GM18519 (cell line): ENCODE measurements around the gene ABCB11.

Experiments
- ATAC-seq: cut with Tn5 transposase; IDR thresholded peaks from one replicate; pipeline ENCODE4 v1.9.1; 2021; ENCODE audit warnings: mild to moderate bottlenecking, moderate library complexity; ENCODE audit not compliant: unreplicated experiment, low FRiP score

ABCB11 gene

GRCh38 chr2:168981651-168982050, 49.5 kb downstream of the ABCB11 start:
- ATAC-seq, result no peak

DNA sequence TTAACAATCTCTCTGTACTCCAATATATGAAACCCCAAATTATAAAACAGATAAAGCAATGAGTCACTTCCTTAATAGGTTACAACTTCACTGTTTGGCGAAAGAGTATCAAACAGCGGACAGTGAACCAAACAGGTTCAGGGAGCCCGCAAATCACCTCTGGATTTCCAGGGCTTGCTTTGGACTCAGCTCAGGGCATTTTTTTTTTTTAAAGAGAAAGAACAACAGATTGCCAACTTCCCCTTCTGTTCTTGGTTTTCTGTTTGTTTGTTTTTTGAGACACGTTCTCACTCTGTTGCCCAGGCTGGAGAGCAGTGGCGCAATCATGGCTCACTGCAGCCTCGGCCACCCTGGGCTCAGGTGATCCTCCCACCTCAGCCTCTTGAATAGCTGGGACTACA, 52.7 kb downstream of the ABCB11 start:
- no peak for ATAC-seq

- ATAC-seq, result no peak
Measured at GRCh38 chr2:168977608-168978007, 53.5 kb downstream of the ABCB11 start.

GRCh38 chr2:168976034-168976654, 55.0 kb downstream of the ABCB11 start:
- ATAC-seq, result no peak

- ATAC-seq, result no peak
Measured at GRCh38 chr2:168974428-168974827, 56.7 kb downstream of the ABCB11 start.

DNA sequence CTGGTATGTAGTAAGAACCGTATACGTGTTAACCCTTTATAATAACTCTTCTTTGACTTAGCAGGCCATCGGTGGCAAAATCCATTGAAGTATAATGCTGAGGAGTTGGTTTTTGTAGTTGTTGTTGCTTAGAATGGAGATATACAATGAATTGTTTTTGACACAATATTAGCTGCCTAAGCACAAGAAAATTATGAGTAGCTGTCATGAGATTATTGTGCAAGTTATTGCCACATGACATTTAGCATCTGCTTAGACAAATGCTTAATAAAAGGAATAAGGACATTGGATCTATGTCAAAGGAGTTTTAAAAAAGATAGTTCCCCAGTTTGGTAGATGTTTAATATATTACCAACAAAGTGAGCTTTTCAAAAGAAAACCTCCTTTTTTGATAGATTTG, 59.9 kb downstream of the ABCB11 start:
- no peak for ATAC-seq

DNA sequence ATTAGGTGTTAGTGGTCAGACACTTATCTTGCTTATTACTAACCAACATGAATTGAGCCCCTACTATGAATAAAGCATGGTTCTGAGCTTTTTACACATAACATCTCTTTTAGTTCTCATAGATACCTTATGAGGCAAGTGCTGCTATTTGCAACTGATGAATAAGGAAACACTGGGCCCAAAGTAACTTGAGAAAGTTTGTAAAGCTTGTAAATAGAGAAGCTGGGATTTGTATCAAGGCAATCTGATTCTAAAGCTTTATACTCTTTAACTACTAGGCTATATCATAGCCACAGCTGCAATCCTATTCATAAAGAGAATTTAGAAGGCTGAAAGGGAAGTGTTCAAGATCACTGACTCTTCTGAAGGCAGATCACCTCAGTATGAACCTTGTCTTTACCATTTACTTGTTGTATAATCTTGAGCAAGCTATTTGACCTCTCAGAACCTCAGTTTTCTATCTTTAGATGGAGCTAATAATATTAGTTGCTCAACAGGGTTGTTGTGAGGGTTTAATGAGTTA, 60.4 kb downstream of the ABCB11 start:
- no peak for ATAC-seq

DNA sequence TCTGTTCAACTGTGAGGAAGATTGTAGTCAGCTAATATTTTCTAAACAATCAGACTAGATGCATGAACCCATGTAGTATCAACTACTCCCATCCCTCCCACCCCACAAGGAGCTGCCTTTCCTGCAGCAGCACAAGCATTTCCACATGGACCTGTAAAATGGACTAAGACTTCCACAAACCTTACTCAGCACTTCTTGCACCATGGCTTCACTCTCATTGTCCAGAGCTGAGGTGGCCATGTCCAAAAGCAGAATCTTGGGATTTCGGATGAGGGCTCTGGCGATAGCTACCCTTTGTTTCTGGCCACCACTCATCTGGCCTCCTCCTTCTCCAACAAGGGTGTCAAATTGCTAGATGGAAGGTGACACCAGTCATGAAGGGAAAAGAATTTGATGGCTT, 61.3 kb downstream of the ABCB11 start:
- no peak for ATAC-seq

DNA sequence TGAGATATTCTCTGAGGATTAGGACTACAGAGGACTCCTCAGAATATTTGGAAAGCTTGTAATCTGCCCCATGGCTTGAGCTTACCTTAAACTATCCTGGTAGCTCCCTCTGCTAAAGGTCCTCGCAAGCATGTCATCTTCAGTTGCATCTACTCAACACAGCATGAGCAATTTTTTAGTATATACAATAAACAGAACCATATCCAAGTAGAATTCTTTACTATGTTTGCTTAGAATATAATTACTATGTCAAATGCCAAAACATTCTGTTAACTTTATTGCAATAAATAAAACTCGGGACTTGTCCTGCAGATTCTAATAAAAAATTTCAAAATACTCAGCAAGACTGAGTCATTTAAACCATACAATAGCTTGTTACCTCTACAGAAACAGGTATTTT, 62.8 kb downstream of the ABCB11 start:
- no peak for ATAC-seq

DNA sequence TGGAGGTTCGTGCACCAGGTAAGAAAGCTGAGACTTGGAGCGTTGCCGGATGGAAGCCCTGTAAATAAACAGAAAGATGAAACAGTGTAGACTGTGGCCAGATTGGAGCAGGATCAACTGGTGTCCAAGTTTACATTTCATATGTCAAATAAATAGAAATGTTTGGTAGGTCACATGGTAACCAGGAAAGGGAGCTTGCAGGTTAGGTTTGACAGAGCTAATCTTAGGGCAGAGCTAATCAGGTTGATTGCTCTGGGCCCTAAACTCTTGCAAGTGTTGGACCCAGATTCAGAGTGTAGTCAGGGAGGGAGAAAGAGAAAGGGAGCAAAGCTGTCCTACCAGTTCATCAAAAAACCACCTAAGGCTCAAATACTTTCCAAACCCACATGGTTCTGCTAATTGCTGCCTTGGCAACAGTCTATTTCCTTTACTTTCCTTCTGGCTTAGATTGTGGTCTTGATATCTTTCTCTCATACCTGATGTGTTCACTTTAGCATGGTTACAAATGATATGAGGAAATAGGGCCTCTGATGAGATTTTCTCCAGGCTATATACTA, 66.8 kb downstream of the ABCB11 start:
- no peak for ATAC-seq

DNA sequence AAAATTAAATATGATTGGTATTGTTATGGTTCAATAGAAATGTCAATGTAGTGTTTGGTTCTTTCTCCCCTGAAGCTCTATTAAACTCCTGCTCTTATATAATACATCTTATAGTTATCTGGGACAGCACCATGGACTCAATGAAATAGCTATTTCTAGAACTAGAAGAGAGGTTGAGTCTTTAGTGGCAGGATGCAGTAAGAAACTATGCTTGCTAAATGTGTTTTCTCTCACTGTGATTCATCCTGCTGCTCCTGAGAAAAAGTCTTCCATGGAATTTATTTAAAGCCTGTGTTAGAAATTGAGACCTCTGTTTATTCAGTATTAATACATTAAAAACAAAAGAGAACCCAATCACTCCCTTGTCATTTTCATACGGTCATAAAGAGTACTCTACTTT, 68.5 kb downstream of the ABCB11 start:
- no peak for ATAC-seq

GRCh38 chr2:168961450-168962229, 69.5 kb downstream of the ABCB11 start:
- peak; percentile 90 for ATAC-seq

GRCh38 chr2:168956392-168956791, 74.7 kb downstream of the ABCB11 start:
- ATAC-seq, result no peak

- no peak for ATAC-seq
Measured at GRCh38 chr2:168955321-168955720, 75.8 kb downstream of the ABCB11 start.

GRCh38 chr2:168954256-168954655, 76.9 kb downstream of the ABCB11 start:
- ATAC-seq, result no peak

DNA sequence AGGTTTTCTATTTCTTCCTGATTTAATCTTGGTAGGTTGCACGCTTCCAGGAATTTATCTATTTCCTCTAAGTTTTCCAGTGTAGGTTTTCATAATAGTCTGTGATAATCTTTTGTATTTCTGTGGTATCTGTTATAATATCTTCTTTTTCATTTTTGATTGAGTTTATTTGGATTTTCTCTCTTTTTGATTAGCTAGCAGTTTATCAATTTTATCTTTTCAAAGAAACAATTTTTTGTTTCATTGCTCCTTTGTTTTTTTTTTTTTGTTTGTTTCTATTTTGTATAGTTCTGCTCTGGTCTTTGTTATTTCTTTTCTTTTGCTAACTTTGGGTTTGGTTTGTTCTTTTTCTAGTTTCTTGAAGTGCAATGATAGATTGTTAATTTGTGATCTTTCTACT, 78.7 kb downstream of the ABCB11 start:
- ATAC-seq, result no peak

DNA sequence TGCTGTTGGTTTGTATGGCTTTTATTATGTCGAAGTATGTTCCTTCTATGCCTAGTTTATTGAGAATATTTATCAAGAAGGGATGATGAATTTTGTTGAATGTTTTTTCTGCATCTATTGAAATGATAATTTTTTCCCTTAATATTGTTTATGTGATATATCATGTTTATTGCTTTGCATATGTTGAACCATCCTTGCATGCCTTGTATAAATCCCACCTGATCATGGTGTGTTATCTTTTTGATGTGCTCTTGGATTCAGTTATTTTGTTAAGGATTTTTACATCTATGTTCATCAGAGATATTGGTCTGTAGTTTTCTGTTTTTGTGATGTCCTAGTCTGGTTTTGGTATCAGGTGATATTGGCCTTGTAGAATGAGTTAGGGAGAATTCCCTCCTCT, 79.3 kb downstream of the ABCB11 start:
- no peak for ATAC-seq

DNA sequence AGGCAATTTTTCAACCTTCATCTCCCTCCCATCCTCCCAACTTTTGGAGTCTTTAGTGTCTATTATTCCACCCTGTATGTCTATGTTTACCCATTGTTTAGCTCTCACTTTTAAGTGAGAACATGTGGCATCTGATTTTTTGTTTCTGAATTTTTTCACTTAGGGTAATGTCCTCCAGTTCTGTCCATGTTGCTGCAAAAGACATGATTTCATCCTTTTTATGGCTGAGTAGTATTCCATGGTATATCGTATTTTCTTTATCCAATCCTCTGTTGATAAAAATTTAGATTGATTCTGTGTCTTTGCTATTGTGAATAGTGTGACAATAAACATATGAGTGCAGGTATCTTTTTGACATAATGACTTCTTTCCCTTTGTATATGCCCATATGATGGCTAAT, 81.8 kb downstream of the ABCB11 start:
- no peak for ATAC-seq

DNA sequence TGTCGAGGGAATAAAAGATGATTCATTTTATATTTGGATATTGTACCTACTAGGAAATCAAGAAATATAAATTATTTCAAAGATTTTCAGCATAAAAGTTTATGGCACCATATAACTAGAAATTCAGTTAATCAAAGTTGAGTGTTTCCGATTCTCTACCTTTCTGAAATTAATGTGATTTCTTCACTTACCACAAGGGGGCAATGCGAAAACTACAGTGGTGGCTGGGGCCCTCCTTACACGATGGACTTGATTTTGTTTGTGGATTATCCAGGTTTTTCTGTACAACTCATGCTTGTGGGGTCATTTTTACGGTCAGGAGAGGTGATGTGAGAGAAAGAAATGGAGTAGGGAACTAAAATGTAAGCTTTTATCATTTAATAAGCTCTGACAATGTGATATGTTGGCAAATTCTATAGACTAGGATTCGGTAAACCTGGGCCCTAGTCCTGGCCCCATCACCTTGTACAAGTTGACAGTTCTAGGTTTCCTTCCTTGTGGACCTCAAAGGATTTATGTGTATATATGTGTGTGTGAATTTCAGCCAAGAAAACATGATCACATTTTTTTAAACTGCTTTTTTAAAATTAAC, 82.4 kb downstream of the ABCB11 start:
- ATAC-seq, result peak; percentile 53

DNA sequence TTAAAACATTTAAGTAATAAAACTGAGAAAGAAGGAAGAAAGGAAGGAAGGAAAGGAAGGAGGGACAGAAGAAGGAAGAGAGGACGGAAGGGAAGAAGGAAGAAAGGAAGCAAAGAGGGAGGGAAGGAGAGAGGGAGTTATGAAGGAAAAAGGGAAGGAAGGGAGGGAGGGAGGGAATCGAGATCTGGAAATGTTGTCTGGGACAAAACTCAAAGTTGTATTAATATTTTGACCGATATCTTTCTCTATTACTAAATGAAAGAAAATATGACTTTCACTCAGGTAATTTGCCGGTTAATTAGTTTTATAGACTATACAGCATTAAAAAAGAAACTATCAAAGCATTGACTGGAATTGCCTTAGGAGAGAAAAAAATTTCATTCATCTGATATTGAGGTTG, 85.6 kb downstream of the ABCB11 start:
- no peak for ATAC-seq

- no peak for ATAC-seq
Measured at GRCh38 chr2:168944065-168944464, 87.1 kb downstream of the ABCB11 start.
